Purkinje cell (primary cell): ENCODE data around the gene PCBP3. TPM values are rescaled to one million over a fixed set of nuclear protein-coding genes. Genes with fewer than 3 reads are reported as not detected.

Experiments
- polyA plus RNA-seq: library from polyadenylated mRNA; unstranded; fragments of >200 nt; fragmentation: Nextera tagmentation; gene quantifications from 2 replicates; pipeline ENCODE4 v1.2.1, GENCODE V29; 2014

The PCBP3 gene
- 0.54 TPM in 1 of 2 replicates, not detected in the other for polyA plus RNA-seq

GRCh38 chr21:45643021-45643980 is at the start of gene PCBP3:
PCBP3 (plus strand) TSS chr21:45643725; CDS start chr21:45850086, 206,361 bp downstream.

DNA sequence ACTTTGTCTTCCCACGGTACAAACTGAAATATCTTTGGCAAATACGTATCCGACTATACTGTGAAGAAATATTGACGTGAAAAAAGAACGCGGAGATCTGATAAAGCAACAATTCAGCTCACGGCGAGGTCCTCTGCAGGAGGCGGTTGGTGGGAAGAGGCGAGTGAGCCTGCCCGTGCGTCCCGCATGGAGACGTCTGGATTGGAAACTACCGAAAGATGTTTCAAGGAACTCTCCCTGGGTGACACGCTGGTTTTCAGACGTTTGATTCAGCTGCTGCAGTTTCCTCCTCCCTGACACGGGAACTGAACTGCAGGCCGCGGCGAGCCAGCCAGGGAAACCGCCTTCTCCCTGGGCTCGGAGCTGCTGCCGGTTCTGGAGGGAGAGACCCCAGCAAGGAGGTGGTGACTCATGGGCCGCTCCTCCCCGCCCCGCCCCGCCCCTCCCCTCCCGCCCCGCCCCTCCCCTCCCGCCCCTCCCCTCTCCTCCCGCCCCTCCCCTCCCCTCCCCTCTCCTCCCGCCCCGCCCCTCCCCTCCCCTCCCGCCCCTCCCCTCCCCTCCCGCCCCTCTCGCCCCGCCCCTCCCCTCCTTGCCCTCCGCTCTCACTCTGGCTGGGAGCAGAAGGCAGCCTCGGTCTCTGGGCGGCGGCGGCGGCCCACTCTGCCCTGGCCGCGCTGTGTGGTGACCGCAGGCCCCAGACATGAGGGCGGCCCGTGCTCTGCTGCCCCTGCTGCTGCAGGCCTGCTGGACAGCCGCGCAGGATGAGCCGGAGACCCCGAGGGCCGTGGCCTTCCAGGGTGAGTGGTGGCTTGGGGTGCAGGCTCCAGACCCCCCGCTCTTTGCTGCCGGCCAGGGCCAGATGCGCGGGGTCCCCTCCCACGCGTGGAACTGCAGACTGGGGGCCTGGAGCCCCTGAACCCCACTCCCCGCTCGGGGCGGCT is 337.9 kb downstream of the PCBP3 start, which contains the start of gene COL6A1:
TSS of gene COL6A1 (plus strand) at position 620 of the 941 bp plus-strand sequence. CDS start at position 701, 81 bp downstream.

Other genes with a start within 250 kb of the PCBP3 start
- gene COL18A1, start 238.6 kb upstream of the PCBP3 start, polyA plus RNA-seq: 0.07 TPM in 1 of 2 replicates, not detected in the other
- gene SLC19A1, start 101.3 kb upstream of the PCBP3 start, polyA plus RNA-seq: 0.36 and 0.38 TPM in 2 replicates